ENCODE measurements around the gene ZFAND2A. TPM values are rescaled to one million over a fixed set of nuclear protein-coding genes. Genes with fewer than 3 reads are reported as not detected.
"Not testable (repeated sequence)": the region's sequence is repeated elsewhere in the genome, so short reads cannot be mapped to it uniquely, and the experiment has no call there.

ZFAND2A gene
- total and polyA plus RNA-seq, 5 experiments from 2014 or later = 33.5 to 59.9 (median 47.9) TPM

- DNase-seq (peak in 1 of 10 donors; percentile 8), ATAC-seq (no peak)
- POLR2A ChIA-PET = no interaction called here
- no peak overlapping the region for H3K4me3 Mint-ChIP-seq
- peaks cover 0 to 1% (median 0%) of the 10 kb centered on the region in 4 donors for H3K4me1 Mint-ChIP-seq
- no peaks in the 10 kb centered on the region for H3K9me3 Mint-ChIP-seq
- H3K27ac Mint-ChIP-seq = peak overlapping the region in 1 of 10 donors; percentile 37
- no peaks in the 10 kb centered on the region for H3K27me3 Mint-ChIP-seq
- H3K36me3 Mint-ChIP-seq = peaks cover 0 to 24% (median 6%) of the 10 kb centered on the region in 3 donors
Measured at GRCh38 chr7:1125603-1125969, 34.4 kb downstream of the ZFAND2A start.

GRCh38 chr7:1124816-1125602, 35.0 kb downstream of the ZFAND2A start:
- Mint-ChIP-seq H3K36me3 (peaks cover 0 to 24% (median 6%) of the 10 kb centered on the region in 3 donors), H3K9me3 (no peaks in the 10 kb centered on the region), H3K4me3 (no peak overlapping the region), H3K27me3 (no peaks in the 10 kb centered on the region), H3K4me1 (peaks cover 0 to 1% (median 0%) of the 10 kb centered on the region in 4 donors), H3K27ac (peak overlapping the region in 1 of 10 donors; percentile 22)
- POLR2A ChIA-PET = interaction anchor here (0.7 kb wide), 1 partner anchor 287 kb away, joined by 3 read pairs; no protein-coding TSS in a partner anchor
- ATAC-seq (no peak), DNase-seq (peak in 1 of 10 donors; percentile 59)

- ATAC-seq = no peak
- peaks cover 2 to 4% (median 3%) of the 10 kb centered on the region in 4 donors for H3K4me1 Mint-ChIP-seq
- no peak overlapping the region for H3K4me3 Mint-ChIP-seq
- peaks cover 0 to 18% (median 6%) of the 10 kb centered on the region in 3 donors for H3K36me3 Mint-ChIP-seq
- H3K27ac Mint-ChIP-seq = no peak overlapping the region
- H3K9me3 Mint-ChIP-seq = no peaks in the 10 kb centered on the region
- no peak for DNase-seq
- no peaks in the 10 kb centered on the region for H3K27me3 Mint-ChIP-seq
- POLR2A ChIA-PET = no interaction called here
Measured at GRCh38 chr7:1124164-1124563, 35.8 kb downstream of the ZFAND2A start.

- H3K27me3 Mint-ChIP-seq = no peaks in the 10 kb centered on the region
- ATAC-seq (no peak), DNase-seq (no peak)
- no peak overlapping the region for H3K27ac Mint-ChIP-seq
- H3K9me3 Mint-ChIP-seq = no peaks in the 10 kb centered on the region
- POLR2A ChIA-PET = no interaction called here
- peaks cover 0 to 18% (median 6%) of the 10 kb centered on the region in 3 donors for H3K36me3 Mint-ChIP-seq
- H3K4me1 Mint-ChIP-seq = peaks cover 5 to 8% (median 6%) of the 10 kb centered on the region in 4 donors
- H3K4me3 Mint-ChIP-seq = no peak overlapping the region
Measured at GRCh38 chr7:1123715-1124114, 36.3 kb downstream of the ZFAND2A start.

- no peak overlapping the region for H3K27ac Mint-ChIP-seq
- H3K27me3 Mint-ChIP-seq = no peaks in the 10 kb centered on the region
- H3K4me1 Mint-ChIP-seq = peaks cover 7 to 11% (median 9%) of the 10 kb centered on the region in 4 donors
- no peaks in the 10 kb centered on the region for H3K9me3 Mint-ChIP-seq
- POLR2A ChIA-PET = no interaction called here
- DNase-seq (peak in 1 of 10 donors; percentile 43), ATAC-seq (no peak)
- no peak overlapping the region for H3K4me3 Mint-ChIP-seq
- H3K36me3 Mint-ChIP-seq = peaks cover 0 to 18% (median 6%) of the 10 kb centered on the region in 3 donors
Measured at GRCh38 chr7:1122832-1123501, 37.0 kb downstream of the ZFAND2A start.

- Mint-ChIP-seq H3K27me3 (no peaks in the 10 kb centered on the region), H3K27ac (no peak overlapping the region), H3K4me1 (peaks cover 7 to 17% (median 11%) of the 10 kb centered on the region in 4 donors), H3K4me3 (no peak overlapping the region), H3K9me3 (no peaks in the 10 kb centered on the region), H3K36me3 (peaks cover 0 to 17% (median 6%) of the 10 kb centered on the region in 3 donors)
- ATAC-seq = no peak
- POLR2A ChIA-PET = no interaction called here
- DNase-seq = peak in 1 of 10 donors; percentile 50
Measured at GRCh38 chr7:1121886-1122831, 37.8 kb downstream of the ZFAND2A start.

- POLR2A ChIA-PET = no interaction called here
- DNase-seq = peak in 1 of 10 donors; percentile 28
- Mint-ChIP-seq H3K27ac (no peak overlapping the region), H3K4me3 (no peak overlapping the region), H3K27me3 (no peaks in the 10 kb centered on the region), H3K9me3 (no peaks in the 10 kb centered on the region), H3K4me1 (peaks cover 7 to 17% (median 11%) of the 10 kb centered on the region in 4 donors), H3K36me3 (peaks cover 0 to 10% (median 6%) of the 10 kb centered on the region in 3 donors)
- ATAC-seq = no peak
Measured at GRCh38 chr7:1121476-1121875, 38.5 kb downstream of the ZFAND2A start.

- POLR2A ChIA-PET = no interaction called here
- DNase-seq (peak in 1 of 10 donors; percentile 15), ATAC-seq (no peak)
- Mint-ChIP-seq H3K27me3 (no peaks in the 10 kb centered on the region), H3K27ac (no peak overlapping the region), H3K4me3 (no peak overlapping the region), H3K9me3 (no peaks in the 10 kb centered on the region), H3K4me1 (peaks cover 7 to 17% (median 11%) of the 10 kb centered on the region in 4 donors), H3K36me3 (peaks cover 0 to 8% (median 4%) of the 10 kb centered on the region in 3 donors)
Measured at GRCh38 chr7:1120791-1121190, 39.2 kb downstream of the ZFAND2A start.

- Mint-ChIP-seq H3K27me3 (no peaks in the 10 kb centered on the region), H3K27ac (peak overlapping the region in 5 of 10 donors; percentile 15 to 84 (median 64)), H3K4me3 (peak overlapping the region in 1 of 10 donors; percentile 49), H3K4me1 (peaks cover 7 to 17% (median 12%) of the 10 kb centered on the region in 4 donors), H3K36me3 (peaks cover 0 to under 1% (median 0%) of the 10 kb centered on the region in 3 donors), H3K9me3 (no peaks in the 10 kb centered on the region)
- no peak for ATAC-seq
- no peak for DNase-seq
- POLR2A ChIA-PET = interaction anchor here (1.2 kb wide), 1 partner anchor 15 kb away, joined by 3 read pairs; no protein-coding TSS in a partner anchor
Measured at GRCh38 chr7:1119201-1119600, 40.8 kb downstream of the ZFAND2A start.

GRCh38 chr7:1117321-1117928, 42.6 kb downstream of the ZFAND2A start:
- no peaks in the 10 kb centered on the region for H3K36me3 Mint-ChIP-seq
- peaks cover 7 to 17% (median 12%) of the 10 kb centered on the region in 4 donors for H3K4me1 Mint-ChIP-seq

GRCh38 chr7:1116383-1117008, 43.5 kb downstream of the ZFAND2A start:
- ATAC-seq, H3K9me3 Mint-ChIP-seq, H3K4me3 Mint-ChIP-seq, H3K27ac Mint-ChIP-seq, H3K36me3 Mint-ChIP-seq, H3K27me3 Mint-ChIP-seq, POLR2A ChIA-PET: not testable (repeated sequence)
- peak in 1 of 10 donors; percentile 18 for DNase-seq
- H3K4me1 Mint-ChIP-seq = peaks cover 7 to 17% (median 11%) of the 10 kb centered on the region in 4 donors

More at GRCh38 chr7:1117321-1117928, 42.6 kb downstream of the ZFAND2A start:
- no peak for ATAC-seq
- H3K27ac Mint-ChIP-seq = no peak overlapping the region
- POLR2A ChIA-PET = no interaction called here
- no peaks in the 10 kb centered on the region for H3K27me3 Mint-ChIP-seq
- H3K4me3 Mint-ChIP-seq = no peak overlapping the region
- no peaks in the 10 kb centered on the region for H3K9me3 Mint-ChIP-seq
- DNase-seq = peak in 1 of 10 donors; percentile 4
